ENCODE measurements around the gene C15orf39.

DNA sequence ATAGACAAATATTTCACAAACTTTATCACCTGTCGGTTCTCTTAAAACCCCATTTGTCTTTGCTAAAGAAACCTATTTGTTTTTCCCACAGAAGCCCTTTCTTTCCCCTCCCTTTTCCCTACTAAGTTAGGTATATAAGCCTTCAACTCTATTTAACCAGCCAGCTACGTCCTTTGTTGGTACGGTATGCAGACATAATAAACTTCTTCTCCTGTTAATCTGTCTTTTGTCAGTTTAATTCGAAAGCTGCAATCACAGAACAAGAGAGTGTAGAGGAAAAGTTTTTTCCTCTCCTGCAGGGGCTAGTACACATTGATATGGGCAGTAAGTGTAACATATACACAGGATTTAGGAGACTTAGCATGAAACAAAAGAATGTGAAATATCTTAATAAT is 21.9 kb upstream of the C15orf39 start:
- TF ChIP-seq, protein P1, sequence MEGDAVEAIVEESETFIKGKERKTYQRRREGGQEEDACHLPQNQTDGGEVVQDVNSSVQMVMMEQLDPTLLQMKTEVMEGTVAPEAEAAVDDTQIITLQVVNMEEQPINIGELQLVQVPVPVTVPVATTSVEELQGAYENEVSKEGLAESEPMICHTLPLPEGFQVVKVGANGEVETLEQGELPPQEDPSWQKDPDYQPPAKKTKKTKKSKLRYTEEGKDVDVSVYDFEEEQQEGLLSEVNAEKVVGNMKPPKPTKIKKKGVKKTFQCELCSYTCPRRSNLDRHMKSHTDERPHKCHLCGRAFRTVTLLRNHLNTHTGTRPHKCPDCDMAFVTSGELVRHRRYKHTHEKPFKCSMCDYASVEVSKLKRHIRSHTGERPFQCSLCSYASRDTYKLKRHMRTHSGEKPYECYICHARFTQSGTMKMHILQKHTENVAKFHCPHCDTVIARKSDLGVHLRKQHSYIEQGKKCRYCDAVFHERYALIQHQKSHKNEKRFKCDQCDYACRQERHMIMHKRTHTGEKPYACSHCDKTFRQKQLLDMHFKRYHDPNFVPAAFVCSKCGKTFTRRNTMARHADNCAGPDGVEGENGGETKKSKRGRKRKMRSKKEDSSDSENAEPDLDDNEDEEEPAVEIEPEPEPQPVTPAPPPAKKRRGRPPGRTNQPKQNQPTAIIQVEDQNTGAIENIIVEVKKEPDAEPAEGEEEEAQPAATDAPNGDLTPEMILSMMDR (conservative IDR thresholded peaks at IDR 0.05; ENCODE audit: low read depth, low read length) = no peak
- TF ChIP-seq EZH2 (IDR thresholded peaks at IDR 0.05; ENCODE audit: borderline replicate concordance, low read depth, low read length, poor library complexity, severe bottlenecking) = no peak
